Measurements from ENCODE around the gene NCR3LG1. TPM values are rescaled to one million over a fixed set of nuclear protein-coding genes. Genes with fewer than 3 reads are reported as not detected.

Gene NCR3LG1
- polyA plus RNA-seq, 1 donor (not counting 4 experiments of a cell fraction or from before 2014, with no cell fraction given), result 3.9 TPM

GRCh38 chr11:17401841-17402240, 50.2 kb downstream of the NCR3LG1 start:
- Histone ChIP-seq H3K27me3 (ENCODE audit: control insufficient read depth, extremely low read depth, insufficient read depth, low read length) (no peaks in the 10 kb centered on the region), H3K79me2 (ENCODE audit: control insufficient read depth, insufficient read depth, low read length) (no peaks in the 10 kb centered on the region), H3K36me3 (ENCODE audit: control insufficient read depth in 2 of 2, extremely low read depth in 1 of 2, insufficient read depth in 2 of 2, low read length in 2 of 2) (no peaks in the 10 kb centered on the region), H3K4me2 (ENCODE audit: control insufficient read depth, extremely low read depth, insufficient read depth, low read depth, low read length) (no peak overlapping the region), H3K27ac (ENCODE audit: control insufficient read depth, insufficient read depth, low read length) (no peak overlapping the region), H3K9me1 (ENCODE audit: control insufficient read depth, extremely low read depth, insufficient read depth, low read length) (no peaks in the 10 kb centered on the region), H3K9me3 (ENCODE audit: control insufficient read depth, low read depth, low read length) (no peaks in the 10 kb centered on the region), H3K4me1 (ENCODE audit: control insufficient read depth, extremely low read depth, insufficient read depth, low read length) (no peaks in the 10 kb centered on the region), H2AFZ (ENCODE audit: control insufficient read depth, low read length) (no peak overlapping the region), H3K4me3 (ENCODE audit: control insufficient read depth in 2 of 3, extremely low read depth in 1 of 3, insufficient read depth in 2 of 3, low read depth in 1 of 3, low read length in 3 of 3) (no peak overlapping the region), H4K20me1 (ENCODE audit: control insufficient read depth, extremely low read depth, insufficient read depth, low read length) (no peaks in the 10 kb centered on the region), H3K9ac (ENCODE audit: control insufficient read depth, extremely low read depth, insufficient read depth, low read length) (no peak overlapping the region)
- TF ChIP-seq EZH2 (IDR thresholded peaks at IDR 0.05; ENCODE audit: low read length), result no peak
- TF ChIP-seq, protein P1, sequence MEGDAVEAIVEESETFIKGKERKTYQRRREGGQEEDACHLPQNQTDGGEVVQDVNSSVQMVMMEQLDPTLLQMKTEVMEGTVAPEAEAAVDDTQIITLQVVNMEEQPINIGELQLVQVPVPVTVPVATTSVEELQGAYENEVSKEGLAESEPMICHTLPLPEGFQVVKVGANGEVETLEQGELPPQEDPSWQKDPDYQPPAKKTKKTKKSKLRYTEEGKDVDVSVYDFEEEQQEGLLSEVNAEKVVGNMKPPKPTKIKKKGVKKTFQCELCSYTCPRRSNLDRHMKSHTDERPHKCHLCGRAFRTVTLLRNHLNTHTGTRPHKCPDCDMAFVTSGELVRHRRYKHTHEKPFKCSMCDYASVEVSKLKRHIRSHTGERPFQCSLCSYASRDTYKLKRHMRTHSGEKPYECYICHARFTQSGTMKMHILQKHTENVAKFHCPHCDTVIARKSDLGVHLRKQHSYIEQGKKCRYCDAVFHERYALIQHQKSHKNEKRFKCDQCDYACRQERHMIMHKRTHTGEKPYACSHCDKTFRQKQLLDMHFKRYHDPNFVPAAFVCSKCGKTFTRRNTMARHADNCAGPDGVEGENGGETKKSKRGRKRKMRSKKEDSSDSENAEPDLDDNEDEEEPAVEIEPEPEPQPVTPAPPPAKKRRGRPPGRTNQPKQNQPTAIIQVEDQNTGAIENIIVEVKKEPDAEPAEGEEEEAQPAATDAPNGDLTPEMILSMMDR (optimal IDR thresholded peaks at IDR 0.05 in 1 of 3, IDR thresholded peaks at IDR 0.05 in 1 of 3, conservative IDR thresholded peaks at IDR 0.05 in 1 of 3; ENCODE audit: extremely low read depth in 1 of 3, insufficient read depth in 2 of 3, low read length in 3 of 3), result no peak
- DNase-seq (ENCODE audit: low read depth, low spot score) (no peak), FAIRE-seq (no peak)
- dilution Hi-C loops (cut with MboI; ENCODE audit: extremely low pct_ligation_motif_present, low sequenced_read_pairs), result no loop called here

DNA sequence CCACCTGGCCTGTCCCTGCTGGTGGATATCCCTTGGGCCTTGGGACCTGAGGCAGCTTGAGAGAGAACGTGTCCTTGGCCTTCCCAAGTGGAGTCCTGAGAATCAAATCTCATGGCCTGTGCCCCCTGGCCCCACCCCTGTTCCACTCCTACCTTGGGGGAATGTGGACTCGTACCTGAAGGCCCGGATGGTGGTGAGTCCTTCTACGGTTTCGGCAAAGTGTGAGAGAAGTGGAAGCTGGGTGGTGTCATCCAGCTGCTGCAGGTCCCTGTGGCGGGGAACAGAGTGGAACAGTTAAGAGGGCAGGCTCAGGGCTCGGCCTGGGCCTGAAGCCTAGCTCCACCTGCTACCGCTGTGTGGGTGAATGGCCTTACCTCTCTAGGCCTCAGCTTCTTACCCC, 50.9 kb downstream of the NCR3LG1 start:
- Histone ChIP-seq H4K20me1 (ENCODE audit: control insufficient read depth, extremely low read depth, insufficient read depth, low read length) (no peaks in the 10 kb centered on the region), H3K79me2 (ENCODE audit: control insufficient read depth, insufficient read depth, low read length) (no peaks in the 10 kb centered on the region), H2AFZ (ENCODE audit: control insufficient read depth, low read length) (no peak overlapping the region), H3K4me2 (ENCODE audit: control insufficient read depth, extremely low read depth, insufficient read depth, low read depth, low read length) (no peak overlapping the region), H3K9ac (ENCODE audit: control insufficient read depth, extremely low read depth, insufficient read depth, low read length) (no peak overlapping the region), H3K27me3 (ENCODE audit: control insufficient read depth, extremely low read depth, insufficient read depth, low read length) (no peaks in the 10 kb centered on the region), H3K9me3 (ENCODE audit: control insufficient read depth, low read depth, low read length) (no peaks in the 10 kb centered on the region), H3K4me3 (ENCODE audit: control insufficient read depth in 2 of 3, extremely low read depth in 1 of 3, insufficient read depth in 2 of 3, low read depth in 1 of 3, low read length in 3 of 3) (no peak overlapping the region), H3K4me1 (ENCODE audit: control insufficient read depth, extremely low read depth, insufficient read depth, low read length) (no peaks in the 10 kb centered on the region), H3K36me3 (ENCODE audit: control insufficient read depth in 2 of 2, extremely low read depth in 1 of 2, insufficient read depth in 2 of 2, low read length in 2 of 2) (no peaks in the 10 kb centered on the region), H3K9me1 (ENCODE audit: control insufficient read depth, extremely low read depth, insufficient read depth, low read length) (no peaks in the 10 kb centered on the region), H3K27ac (ENCODE audit: control insufficient read depth, insufficient read depth, low read length) (no peak overlapping the region)
- no peak for FAIRE-seq
- no peak for DNase-seq (ENCODE audit: low read depth, low spot score)
- dilution Hi-C loops (cut with MboI; ENCODE audit: extremely low pct_ligation_motif_present, low sequenced_read_pairs), result no loop called here
- TF ChIP-seq, protein P1 (optimal IDR thresholded peaks at IDR 0.05 in 1 of 3, IDR thresholded peaks at IDR 0.05 in 1 of 3, conservative IDR thresholded peaks at IDR 0.05 in 1 of 3; ENCODE audit: extremely low read depth in 1 of 3, insufficient read depth in 2 of 3, low read length in 3 of 3), result no peak
- no peak for TF ChIP-seq EZH2 (IDR thresholded peaks at IDR 0.05; ENCODE audit: low read length)

All from keratinocyte (primary cell).